ENCODE results near the gene PHF20. TPM values are rescaled to one million over a fixed set of nuclear protein-coding genes. Genes with fewer than 3 reads are reported as not detected.
"Not testable (repeated sequence)": the region's sequence is repeated elsewhere in the genome, so short reads cannot be mapped to it uniquely, and the experiment has no call there.

Gene PHF20
- total and polyA plus RNA-seq, 5 donors from 2014 or later: 87.3 to 159 (median 102) TPM

DNA sequence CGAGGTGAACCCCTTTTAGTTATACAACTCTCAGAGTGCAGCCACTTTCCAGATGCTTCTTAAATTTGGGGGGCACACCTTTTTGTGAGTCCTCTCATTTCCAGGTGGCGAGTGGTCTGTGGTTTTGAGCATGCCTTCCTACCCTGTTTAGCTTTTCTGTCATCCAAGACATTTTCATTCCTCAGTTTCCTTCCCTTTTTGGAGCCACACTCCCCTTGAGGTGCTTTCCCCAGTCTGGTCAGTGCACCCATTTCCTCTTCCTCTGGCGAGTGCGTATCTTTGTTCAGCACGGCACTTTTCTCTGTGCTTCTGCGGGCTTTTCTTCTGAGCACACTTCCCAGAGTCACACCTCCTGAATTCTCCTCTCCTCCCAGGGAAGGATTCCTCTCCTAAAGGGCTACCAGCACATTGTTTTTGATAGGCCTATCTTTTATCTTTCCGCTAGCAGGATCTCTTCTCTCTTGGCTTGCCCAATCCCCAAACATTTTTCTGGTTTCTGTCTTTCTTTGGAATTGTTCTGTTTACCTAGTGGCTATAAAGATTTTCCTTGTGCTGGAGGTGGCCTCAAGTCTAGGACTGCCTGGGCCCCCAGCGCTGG, 1.4 kb downstream of the PHF20 start:
- peak overlapping the region; percentile 94 for H3K4me3 ChIP-seq (ENCODE audit: low read depth, low read length)
- ATAC-seq (ENCODE audit: low read depth in 2 of 2) (no peak), DNase-seq (peak; percentile 23 to 50 (median 29))
- H3K9me3 Mint-ChIP-seq: peaks cover 0 to 2% (median 0%) of the 10 kb centered on the region in 7 donors
- peak overlapping the region; percentile 91 to 100 (median 95) for H3K4me3 Mint-ChIP-seq
- H3K27ac ChIP-seq (ENCODE audit: insufficient read depth, low read length, poor library complexity, severe bottlenecking): peak overlapping the region; percentile 95
- H3K4me1 ChIP-seq (ENCODE audit: control insufficient read depth, insufficient read depth, low read length, poor library complexity, severe bottlenecking): peaks cover 88% of the 10 kb centered on the region
- peaks cover 35 to 87% (median 61%) of the 10 kb centered on the region in 4 donors for H3K4me1 Mint-ChIP-seq
- H3K36me3 Mint-ChIP-seq: peaks cover 28% of the 10 kb centered on the region
- H3K9me3 ChIP-seq (ENCODE audit: control insufficient read depth in 2 of 2, low read length in 2 of 2): no peaks in the 10 kb centered on the region
- H3K27me3 ChIP-seq (ENCODE audit: control insufficient read depth, insufficient read depth, low read length): no peaks in the 10 kb centered on the region
- H3K36me3 ChIP-seq (ENCODE audit: control insufficient read depth, insufficient read depth, low read length): peaks cover 12% of the 10 kb centered on the region
- H3K27me3 Mint-ChIP-seq: peaks cover 4% of the 10 kb centered on the region
- H3K27ac Mint-ChIP-seq: peak overlapping the region; percentile 95 to 100 (median 97)

- Mint-ChIP-seq H3K9me3 (peaks cover 0 to 2% (median 0%) of the 10 kb centered on the region in 7 donors), H3K27me3 (peaks cover 4% of the 10 kb centered on the region), H3K36me3 (peaks cover 32% of the 10 kb centered on the region), H3K4me3 (peak overlapping the region; percentile 91 to 100 (median 95)), H3K27ac (peak overlapping the region in 2 of 3 donors; percentile 97 to 100), H3K4me1 (peaks cover 29 to 85% (median 56%) of the 10 kb centered on the region in 4 donors)
- no peak for DNase-seq
- H3K4me3 ChIP-seq (ENCODE audit: low read depth, low read length): peak overlapping the region; percentile 23
- H3K27ac ChIP-seq (ENCODE audit: insufficient read depth, low read length, poor library complexity, severe bottlenecking): peak overlapping the region; percentile 43
- H3K36me3 ChIP-seq (ENCODE audit: control insufficient read depth, insufficient read depth, low read length): peaks cover 20% of the 10 kb centered on the region
- H3K4me1 ChIP-seq (ENCODE audit: control insufficient read depth, insufficient read depth, low read length, poor library complexity, severe bottlenecking): peaks cover 80% of the 10 kb centered on the region
- no peaks in the 10 kb centered on the region for H3K9me3 ChIP-seq (ENCODE audit: control insufficient read depth in 2 of 2, low read length in 2 of 2)
- no peak for ATAC-seq (ENCODE audit: low read depth in 2 of 2)
- no peaks in the 10 kb centered on the region for H3K27me3 ChIP-seq (ENCODE audit: control insufficient read depth, insufficient read depth, low read length)
These were observed 2.6 kb downstream of the PHF20 start for GRCh38 chr20:35774391-35774790.

- Histone ChIP-seq H3K4me1 (ENCODE audit: control insufficient read depth, insufficient read depth, low read length, poor library complexity, severe bottlenecking) (peaks cover 60% of the 10 kb centered on the region), H3K4me3 (ENCODE audit: low read depth, low read length) (peak overlapping the region; percentile 51), H3K27ac (ENCODE audit: insufficient read depth, low read length, poor library complexity, severe bottlenecking) (peak overlapping the region; percentile 53), H3K9me3 (ENCODE audit: control insufficient read depth in 2 of 2, low read length in 2 of 2) (no peaks in the 10 kb centered on the region), H3K27me3 (ENCODE audit: control insufficient read depth, insufficient read depth, low read length) (no peaks in the 10 kb centered on the region), H3K36me3 (ENCODE audit: control insufficient read depth, insufficient read depth, low read length) (peaks cover 25% of the 10 kb centered on the region)
- no peak for DNase-seq
- peaks cover 4% of the 10 kb centered on the region for H3K27me3 Mint-ChIP-seq
- H3K36me3 Mint-ChIP-seq: peaks cover 33% of the 10 kb centered on the region
- peaks cover 0 to 2% (median 0%) of the 10 kb centered on the region in 7 donors for H3K9me3 Mint-ChIP-seq
- H3K27ac Mint-ChIP-seq: peak overlapping the region; percentile 72 to 85 (median 84)
- no peak for ATAC-seq (ENCODE audit: low read depth in 2 of 2)
- peaks cover 29 to 76% (median 54%) of the 10 kb centered on the region in 4 donors for H3K4me1 Mint-ChIP-seq
- H3K4me3 Mint-ChIP-seq: peak overlapping the region; percentile 33 to 89 (median 58)
These were observed 4.8 kb downstream of the PHF20 start for GRCh38 chr20:35776513-35777101.

DNA sequence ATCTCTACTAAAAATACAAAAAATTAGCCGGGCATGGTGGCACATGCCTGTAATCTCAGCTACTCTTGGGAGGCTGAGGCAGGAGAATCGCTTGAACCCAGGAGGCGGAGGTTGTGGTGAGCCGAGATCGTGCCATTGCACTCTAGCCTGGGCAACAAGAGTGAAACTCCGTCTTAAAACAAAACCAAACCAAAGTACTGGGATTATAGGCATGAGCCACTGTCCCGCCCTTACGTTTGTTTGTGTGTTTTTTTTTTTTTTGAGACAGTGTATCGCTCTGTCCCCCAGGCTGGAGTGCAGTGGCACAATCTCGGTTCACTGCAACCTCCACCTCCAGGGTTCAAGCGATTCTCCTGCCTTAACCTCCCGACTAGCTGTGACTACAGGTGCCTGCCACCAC, 12.0 kb downstream of the PHF20 start:
- H3K27ac Mint-ChIP-seq: not testable (repeated sequence)

DNA sequence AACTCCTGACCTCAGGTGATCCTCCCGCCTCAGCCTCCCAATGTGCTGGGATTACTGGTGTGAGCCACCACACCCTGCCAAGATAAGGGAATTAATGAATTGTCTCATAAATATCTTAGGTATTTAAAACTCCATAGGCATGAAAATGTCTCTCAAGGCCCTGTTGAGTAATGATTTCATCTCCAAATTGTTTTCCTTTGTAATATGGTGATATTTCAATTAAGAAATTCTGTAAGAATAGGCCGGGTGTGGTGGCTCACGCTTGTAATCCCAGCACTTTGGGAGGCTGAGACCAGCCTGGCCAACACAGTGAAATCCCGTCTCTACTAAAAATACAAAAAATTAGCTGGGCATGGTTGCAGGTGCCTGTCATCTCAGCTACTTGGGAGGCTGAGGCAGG, 13.7 kb downstream of the PHF20 start:
- DNase-seq; H3K4me1 ChIP-seq (ENCODE audit: control insufficient read depth, insufficient read depth, low read length, poor library complexity, severe bottlenecking); H3K36me3 Mint-ChIP-seq; H3K4me3 ChIP-seq (ENCODE audit: low read depth, low read length); H3K4me3 Mint-ChIP-seq; ATAC-seq (ENCODE audit: low read depth in 2 of 2); H3K9me3 Mint-ChIP-seq; H3K27ac ChIP-seq (ENCODE audit: insufficient read depth, low read length, poor library complexity, severe bottlenecking); H3K9me3 ChIP-seq (ENCODE audit: control insufficient read depth in 2 of 2, low read length in 2 of 2); H3K27me3 Mint-ChIP-seq; H3K27me3 ChIP-seq (ENCODE audit: control insufficient read depth, insufficient read depth, low read length): not testable (repeated sequence)
- peak overlapping the region in 1 of 3 donors; percentile 48 for H3K27ac Mint-ChIP-seq
- peaks cover 0 to 30% (median 12%) of the 10 kb centered on the region in 4 donors for H3K4me1 Mint-ChIP-seq
- peaks cover 13% of the 10 kb centered on the region for H3K36me3 ChIP-seq (ENCODE audit: control insufficient read depth, insufficient read depth, low read length)

More for the DNA sequence above, 12.0 kb downstream of the PHF20 start:
- H3K27me3 Mint-ChIP-seq; H3K36me3 Mint-ChIP-seq; H3K4me1 ChIP-seq (ENCODE audit: control insufficient read depth, insufficient read depth, low read length, poor library complexity, severe bottlenecking); H3K4me3 ChIP-seq (ENCODE audit: low read depth, low read length); ATAC-seq (ENCODE audit: low read depth in 2 of 2); DNase-seq; H3K9me3 Mint-ChIP-seq; H3K27me3 ChIP-seq (ENCODE audit: control insufficient read depth, insufficient read depth, low read length); H3K27ac ChIP-seq (ENCODE audit: insufficient read depth, low read length, poor library complexity, severe bottlenecking); H3K9me3 ChIP-seq (ENCODE audit: control insufficient read depth in 2 of 2, low read length in 2 of 2); H3K4me3 Mint-ChIP-seq: not testable (repeated sequence)
- H3K4me1 Mint-ChIP-seq: peaks cover under 1 to 33% (median 16%) of the 10 kb centered on the region in 4 donors
- H3K36me3 ChIP-seq (ENCODE audit: control insufficient read depth, insufficient read depth, low read length): peaks cover 24% of the 10 kb centered on the region

DNA sequence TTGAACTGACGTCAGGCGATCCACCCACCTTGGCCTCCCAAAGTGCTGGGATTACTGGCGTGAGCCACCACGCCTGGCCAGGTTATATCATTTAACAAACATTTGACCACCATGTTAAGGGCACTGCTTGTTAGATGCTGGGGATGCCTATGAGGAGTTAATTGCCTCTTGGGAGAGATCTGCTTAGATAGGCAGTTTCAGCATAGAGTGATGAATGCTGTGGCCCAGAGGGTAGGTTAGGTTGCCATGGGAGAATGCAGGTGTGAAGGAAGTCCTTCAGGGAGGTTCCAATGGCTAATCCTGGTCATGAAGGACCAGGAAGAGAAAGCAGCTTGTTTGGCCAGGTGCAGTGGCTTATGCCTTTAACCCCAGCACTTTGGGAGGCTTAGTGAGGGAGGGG, 17.0 kb downstream of the PHF20 start:
- Mint-ChIP-seq H3K36me3 (no peaks in the 10 kb centered on the region), H3K9me3 (no peaks in the 10 kb centered on the region), H3K27ac (peak overlapping the region in 1 of 3 donors; percentile 72), H3K4me1 (peaks cover 0 to 26% (median 16%) of the 10 kb centered on the region in 4 donors), H3K27me3 (no peaks in the 10 kb centered on the region), H3K4me3 (no peak overlapping the region)
- no peak overlapping the region for H3K27ac ChIP-seq (ENCODE audit: insufficient read depth, low read length, poor library complexity, severe bottlenecking)
- DNase-seq (no peak), ATAC-seq (ENCODE audit: low read depth in 2 of 2) (no peak)
- H3K27me3 ChIP-seq (ENCODE audit: control insufficient read depth, insufficient read depth, low read length): no peaks in the 10 kb centered on the region
- no peaks in the 10 kb centered on the region for H3K9me3 ChIP-seq (ENCODE audit: control insufficient read depth in 2 of 2, low read length in 2 of 2)
- no peak overlapping the region for H3K4me3 ChIP-seq (ENCODE audit: low read depth, low read length)
- H3K36me3 ChIP-seq (ENCODE audit: control insufficient read depth, insufficient read depth, low read length): peaks cover 2% of the 10 kb centered on the region
- H3K4me1 ChIP-seq (ENCODE audit: control insufficient read depth, insufficient read depth, low read length, poor library complexity, severe bottlenecking): no peaks in the 10 kb centered on the region

DNA sequence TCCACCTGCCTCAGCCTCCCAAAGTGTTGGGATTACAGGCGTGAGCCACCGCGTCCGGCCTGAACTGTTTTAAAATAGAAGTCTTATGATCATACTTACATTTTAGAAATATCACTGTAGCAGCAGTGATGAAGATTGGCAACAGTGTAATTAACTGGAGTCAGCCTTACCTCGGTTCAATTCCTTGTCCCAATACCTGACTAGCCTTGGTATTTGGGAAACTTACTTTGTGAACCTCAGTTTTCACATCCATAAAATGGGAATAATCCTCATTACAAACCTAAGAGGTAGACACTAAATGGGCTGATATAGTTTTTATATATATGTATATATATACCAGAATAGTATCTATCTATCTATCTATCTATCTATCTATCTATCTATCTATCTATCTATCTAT, 19.3 kb downstream of the PHF20 start:
- Histone ChIP-seq H3K4me3 (ENCODE audit: low read depth, low read length) (no peak overlapping the region), H3K36me3 (ENCODE audit: control insufficient read depth, insufficient read depth, low read length) (no peaks in the 10 kb centered on the region), H3K27me3 (ENCODE audit: control insufficient read depth, insufficient read depth, low read length) (no peaks in the 10 kb centered on the region), H3K4me1 (ENCODE audit: control insufficient read depth, insufficient read depth, low read length, poor library complexity, severe bottlenecking) (no peaks in the 10 kb centered on the region), H3K9me3 (ENCODE audit: control insufficient read depth in 2 of 2, low read length in 2 of 2) (no peaks in the 10 kb centered on the region), H3K27ac (ENCODE audit: insufficient read depth, low read length, poor library complexity, severe bottlenecking) (no peak overlapping the region)
- H3K27ac Mint-ChIP-seq: no peak overlapping the region
- DNase-seq (no peak), ATAC-seq (ENCODE audit: low read depth in 2 of 2) (no peak)
- peaks cover 0 to 36% (median 22%) of the 10 kb centered on the region in 4 donors for H3K4me1 Mint-ChIP-seq
- no peaks in the 10 kb centered on the region for H3K36me3 Mint-ChIP-seq
- H3K4me3 Mint-ChIP-seq: no peak overlapping the region
- H3K27me3 Mint-ChIP-seq: no peaks in the 10 kb centered on the region
- H3K9me3 Mint-ChIP-seq: no peaks in the 10 kb centered on the region
